ENCODE results near the gene VAX1. TPM values are rescaled to one million over a fixed set of nuclear protein-coding genes. Genes with fewer than 3 reads are reported as not detected.

VAX1 gene
- total and polyA plus RNA-seq, 9 of the 15 experiments (the other 6 are each of a cell fraction or from before 2014, with no cell fraction given) = not detected

- POLR2A ChIA-PET = interaction anchor here (0.7 kb wide), 1 partner anchor 86 kb away, joined by 3 read pairs; no protein-coding TSS in a partner anchor
- TF ChIP-seq RBM22 (IDR thresholded peaks at IDR 0.05; ENCODE audit: low read depth, low read length, poor library complexity, severe bottlenecking) = no peak
- TF ChIP-seq POLR3G (IDR thresholded peaks at IDR 0.05; ENCODE audit: extremely low read depth, insufficient read length, insufficient replicate concordance) = no peak
- no peak for TF ChIP-seq ARID3A (IDR thresholded peaks at IDR 0.05; ENCODE audit: borderline replicate concordance, low read depth, low read length)
- TF ChIP-seq IRF2 (CRISPR knock-in tag; IDR thresholded peaks at IDR 0.05) = no peak
- no peak for TF ChIP-seq CCNT2 (IDR thresholded peaks at IDR 0.05; ENCODE audit: borderline replicate concordance, extremely low read depth, insufficient read length, low read depth, low read length)
- no peak for TF ChIP-seq ZNF311 (CRISPR knock-in tag; IDR thresholded peaks at IDR 0.05)
- no peak for TF ChIP-seq CEBPB (tag; IDR thresholded peaks at IDR 0.05)
- no peak for TF ChIP-seq TAF15 (IDR thresholded peaks at IDR 0.05; ENCODE audit: low read depth, low read length)
- TF ChIP-seq PHF21A (IDR thresholded peaks at IDR 0.05; ENCODE audit: borderline replicate concordance, low read depth) = no peak
- TF ChIP-seq EWSR1 (IDR thresholded peaks at IDR 0.05; ENCODE audit: borderline replicate concordance, low read depth, partially characterized antibody) = no peak
- no peak for TF ChIP-seq POLR3A (IDR thresholded peaks at IDR 0.05; ENCODE audit: borderline replicate concordance, extremely low read depth, insufficient read depth, insufficient read length)
- no peak for TF ChIP-seq ZHX1 (conservative IDR thresholded peaks at IDR 0.05; ENCODE audit: low read length)
- no peak for TF ChIP-seq ELF1 (tag; IDR thresholded peaks at IDR 0.05)
- no peak for TF ChIP-seq ARNT (IDR thresholded peaks at IDR 0.05)
- TF ChIP-seq ID3 (CRISPR knock-in tag; IDR thresholded peaks at IDR 0.05) = no peak
- no peak for TF ChIP-seq ID3 (tag; IDR thresholded peaks at IDR 0.05)
- no peak for TF ChIP-seq SETDB1 (IDR thresholded peaks at IDR 0.05; ENCODE audit: low read length)
- no peak for TF ChIP-seq ESRRA (IDR thresholded peaks at IDR 0.05; ENCODE audit: borderline replicate concordance, low read depth)
- no peak for TF ChIP-seq L3MBTL2 (IDR thresholded peaks at IDR 0.05)
- no peak for TF ChIP-seq PRPF4 (IDR thresholded peaks at IDR 0.05; ENCODE audit: insufficient read depth, low read depth, low read length, poor library complexity, severe bottlenecking)
Measured at GRCh38 chr10:117090834-117091233, 47.2 kb downstream of the VAX1 start.

More at GRCh38 chr10:117090834-117091233, 47.2 kb downstream of the VAX1 start:
- CTCF ChIA-PET (ENCODE audit: low intra/inter-chr PET ratio) = interaction anchor here (0.7 kb wide), 1 partner anchor 294 kb away, joined by 3 read pairs; no protein-coding TSS in a partner anchor
- Histone ChIP-seq H3K27ac (ENCODE audit: extremely low read depth, low read depth, low read length) (no peak overlapping the region), H2AFZ (ENCODE audit: low read depth, low read length) (no peak overlapping the region), H3K4me2 (ENCODE audit: insufficient read depth, low read length) (no peak overlapping the region), H3K9me1 (ENCODE audit: control insufficient read depth, insufficient read depth, low read length) (no peaks in the 10 kb centered on the region), H3K9me3 (replicated peaks; ENCODE audit: control insufficient read depth, insufficient read depth, low read depth, low read length) (no peaks in the 10 kb centered on the region), H3K36me3 (ENCODE audit: control insufficient read depth, insufficient read depth, low read length) (no peaks in the 10 kb centered on the region), H3K4me3 (no peak overlapping the region), H4K20me1 (replicated peaks; ENCODE audit: control insufficient read depth, insufficient read depth, low read length) (no peaks in the 10 kb centered on the region), H3K4me1 (replicated peaks in 1 of 2; ENCODE audit: control insufficient read depth in 2 of 2, insufficient read depth in 2 of 2, low read length in 2 of 2) (no peaks in the 10 kb centered on the region), H3K27me3 (ENCODE audit: control insufficient read depth in 2 of 2, insufficient read depth in 2 of 2, low read length in 2 of 2) (no peaks in the 10 kb centered on the region; a peak in 1 of 5 replicates), H3K79me2 (ENCODE audit: control insufficient read depth, insufficient read depth, low read length) (no peaks in the 10 kb centered on the region), H3K9ac (ENCODE audit: insufficient read depth in 1 of 2, low read depth in 2 of 2, low read length in 2 of 2) (no peak overlapping the region)
- ATAC-seq (no peak), FAIRE-seq (no peak), DNase-seq (ENCODE audit: extremely low read depth in 1 of 4, low spot score in 3 of 4) (no peak)
- intact Hi-C loops (cut with micrococcal nuclease) (no loop called here), in situ Hi-C loops (cut with MboI) (no loop called here)
- WGBS (ENCODE audit: insufficient coverage, low coverage, missing lambda C conversion rate) = 0% methylated on average over 4 of the region's 4 CpGs
- no TSS peak for BruUV-seq (replicated peaks)

Data from K562 (cell line).